SH-SY5Y (cell line): ENCODE results near the gene SEMA3F.

Experiments
- GATA2 ChIP-seq: IDR thresholded peaks from 2 replicates; pipeline ENCODE4 v1.6.1; 2011; ENCODE audit warnings: mild to moderate bottlenecking, low read depth, low read length
- GATA3 ChIP-seq: IDR thresholded peaks from 2 replicates; pipeline ENCODE4 v1.6.1; 2011; ENCODE audit warnings: low read depth, mild to moderate bottlenecking, low read length, moderate library complexity

SEMA3F gene

DNA sequence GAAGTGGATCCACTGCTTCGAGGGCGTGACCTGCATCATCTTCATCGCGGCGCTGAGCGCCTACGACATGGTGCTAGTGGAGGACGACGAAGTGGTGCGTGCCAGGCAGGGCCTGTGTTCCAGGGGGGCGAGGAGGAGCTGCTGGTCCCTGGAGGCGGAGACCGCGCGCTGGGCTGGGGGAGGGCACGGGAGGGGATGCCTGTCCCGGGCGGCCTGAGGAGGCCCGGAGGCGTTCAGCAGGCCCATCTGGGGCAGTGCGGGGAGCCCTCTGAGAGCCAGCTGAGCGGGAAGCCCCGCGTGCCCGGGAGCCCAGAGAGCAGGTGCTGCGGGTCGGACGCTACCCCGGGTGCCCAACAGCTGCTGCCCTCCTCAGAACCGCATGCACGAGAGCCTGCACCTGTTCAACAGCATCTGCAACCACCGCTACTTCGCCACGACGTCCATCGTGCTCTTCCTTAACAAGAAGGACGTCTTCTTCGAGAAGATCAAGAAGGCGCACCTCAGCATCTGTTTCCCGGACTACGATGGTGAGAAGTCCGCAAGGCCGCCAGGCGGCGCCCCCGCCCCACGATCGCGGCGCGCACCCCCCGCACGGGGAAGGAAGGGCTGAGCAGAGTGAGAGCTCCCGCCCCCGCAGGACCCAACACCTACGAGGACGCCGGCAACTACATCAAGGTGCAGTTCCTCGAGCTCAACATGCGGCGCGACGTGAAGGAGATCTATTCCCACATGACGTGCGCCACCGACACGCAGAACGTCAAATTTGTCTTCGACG is 39.2 kb downstream of the SEMA3F start:
- no peak for TF ChIP-seq GATA2
- TF ChIP-seq GATA3, result no peak

DNA sequence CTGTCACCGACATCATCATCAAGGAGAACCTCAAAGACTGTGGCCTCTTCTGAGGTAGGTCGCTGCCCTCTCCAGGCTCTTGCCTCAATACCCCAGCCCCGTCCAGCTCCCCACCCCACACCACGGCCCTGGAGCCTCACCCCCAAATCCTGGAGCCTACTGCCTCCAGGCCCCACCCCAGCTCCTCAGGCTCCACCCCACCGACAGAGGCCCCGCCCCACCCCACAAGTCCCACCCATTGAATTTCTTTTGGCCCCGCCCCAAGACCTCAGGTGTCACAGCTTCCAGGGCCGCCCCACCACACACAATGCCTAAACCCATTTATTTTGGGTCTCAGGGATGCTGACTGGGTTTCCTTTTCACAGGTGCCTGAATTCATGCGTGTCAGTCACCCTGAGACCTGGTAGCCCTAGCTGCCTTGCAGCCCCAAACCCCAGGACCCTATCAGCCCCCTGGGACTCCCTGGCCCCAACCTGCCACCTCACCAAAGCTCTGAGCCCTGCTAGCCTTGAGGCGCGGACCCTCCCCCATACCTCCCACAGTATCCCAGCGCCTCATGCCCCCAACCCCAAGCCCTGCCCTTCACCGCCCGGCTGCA is 39.9 kb downstream of the SEMA3F start:
- TF ChIP-seq GATA3 (no peak), GATA2 (no peak)

DNA sequence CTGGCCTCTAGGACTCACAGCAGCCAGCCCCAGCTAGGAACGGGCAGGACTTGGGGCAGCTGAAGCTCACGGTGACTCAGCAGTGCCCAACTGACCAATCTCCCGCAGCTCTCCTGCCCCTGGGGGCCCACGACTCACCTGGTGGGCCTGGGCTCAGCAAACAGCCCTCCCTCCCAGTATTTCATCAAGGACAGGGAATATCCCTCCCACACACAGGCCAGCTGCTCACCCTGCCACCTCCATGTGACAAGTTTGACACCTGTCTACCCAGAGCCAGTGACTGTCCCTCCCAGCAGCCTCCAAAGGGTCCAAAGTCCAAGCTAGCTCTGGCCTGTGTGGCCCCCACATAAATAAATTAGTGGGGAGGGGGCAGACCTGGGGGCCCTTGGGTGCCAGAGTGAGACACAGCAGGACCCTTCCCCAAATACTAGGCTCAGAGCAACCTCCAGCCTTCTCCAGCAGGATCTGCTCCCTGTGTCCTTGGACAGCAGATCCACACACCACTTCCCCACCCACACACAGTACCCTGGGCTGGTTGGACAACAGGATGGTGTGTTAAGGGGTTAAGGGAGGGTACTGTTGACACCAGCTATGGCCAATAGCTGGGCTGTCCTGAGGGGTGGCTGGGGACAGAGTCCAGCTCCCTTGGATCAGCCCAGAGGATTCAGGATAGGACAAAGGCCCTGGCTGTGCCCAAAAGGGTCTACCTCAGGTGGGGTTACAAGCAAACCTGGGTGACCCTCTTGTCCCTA is 40.6 kb downstream of the SEMA3F start:
- TF ChIP-seq GATA3 (no peak), GATA2 (no peak)

- TF ChIP-seq GATA2, result no peak
- TF ChIP-seq GATA3, result no peak
These were observed 41.2 kb downstream of the SEMA3F start for GRCh38 chr3:50196253-50196801.

GRCh38 chr3:50201573-50202315 is 46.6 kb downstream of the SEMA3F start:
- TF ChIP-seq GATA2, result no peak
- no peak for TF ChIP-seq GATA3

DNA sequence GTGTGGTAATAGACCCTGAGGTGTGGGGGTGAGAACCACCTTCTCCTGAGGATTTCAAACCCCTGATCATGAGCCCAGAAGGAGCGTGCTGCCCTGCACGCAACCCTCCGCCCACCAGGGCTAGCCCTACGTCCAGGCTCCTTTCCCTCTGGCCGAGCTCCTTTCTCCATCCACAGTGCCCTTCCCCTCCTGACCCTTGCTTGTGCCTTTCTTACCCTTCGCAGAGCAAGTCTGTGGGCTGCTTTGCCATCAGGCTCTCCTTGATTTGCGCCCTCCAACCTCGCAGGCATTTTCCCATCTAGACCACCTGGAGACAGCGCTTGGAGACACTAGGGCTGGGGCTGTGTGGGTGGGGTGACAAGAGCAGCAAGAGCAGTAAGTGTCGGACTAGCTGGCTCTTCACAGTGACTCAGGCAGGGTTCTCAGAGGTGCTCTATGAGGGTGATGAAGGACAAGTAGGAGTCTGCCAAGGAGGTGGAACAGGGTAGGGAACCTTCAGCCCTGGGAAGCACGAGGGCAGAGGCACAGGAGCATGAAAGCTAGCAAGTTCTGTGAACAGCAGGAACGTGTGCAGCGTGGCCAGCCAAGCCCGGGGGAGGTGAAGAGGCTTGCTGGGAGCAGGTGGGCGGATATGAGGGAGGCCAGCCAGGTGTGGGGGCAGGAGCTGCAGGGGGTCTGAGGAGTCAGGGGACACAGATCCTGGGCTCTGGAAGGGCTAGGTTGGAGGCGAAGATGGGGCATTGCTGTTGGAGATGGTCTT is 47.4 kb downstream of the SEMA3F start:
- no peak for TF ChIP-seq GATA3
- no peak for TF ChIP-seq GATA2

DNA sequence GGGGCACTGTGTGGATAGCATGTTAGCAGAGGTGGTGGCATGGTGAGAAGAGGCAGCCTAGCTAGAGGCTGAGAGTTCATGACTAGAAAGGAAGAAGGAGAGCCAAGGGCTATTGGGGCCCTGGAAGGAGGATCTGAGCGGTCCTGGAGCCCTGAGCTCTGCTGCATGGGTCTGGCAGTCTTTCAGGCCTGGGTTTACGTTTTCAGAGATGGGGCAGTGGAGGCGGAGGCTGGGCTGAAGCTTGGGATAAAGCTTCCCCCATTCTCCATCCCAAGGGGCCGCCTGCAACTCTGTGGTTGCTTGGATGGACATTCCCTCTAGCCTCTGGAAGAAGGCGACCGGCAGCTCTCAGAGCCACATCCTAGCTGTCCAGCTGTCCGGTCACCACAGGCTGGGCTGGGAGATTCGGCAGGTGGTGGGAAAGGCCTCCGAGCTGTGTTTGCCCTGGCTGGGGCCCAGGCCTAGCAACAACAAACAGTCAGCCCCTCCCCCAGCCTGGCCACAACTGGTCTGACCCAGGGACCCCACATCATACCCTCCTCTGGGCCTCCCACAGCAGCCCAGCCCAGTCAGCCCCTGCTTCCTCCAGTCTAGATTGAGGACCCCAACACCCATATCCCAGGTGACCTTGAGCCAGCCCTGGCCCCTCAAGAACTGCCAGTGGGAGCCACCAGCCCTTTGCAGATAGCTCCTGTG is 48.1 kb downstream of the SEMA3F start:
- no peak for TF ChIP-seq GATA3
- no peak for TF ChIP-seq GATA2

- TF ChIP-seq GATA3 (no peak), GATA2 (no peak)
These were observed 49.0 kb downstream of the SEMA3F start for GRCh38 chr3:50203809-50204803.

- TF ChIP-seq GATA3, result no peak
- TF ChIP-seq GATA2, result no peak
These were observed 49.8 kb downstream of the SEMA3F start, which contains the start of gene SLC38A3 for GRCh38 chr3:50204804-50205412. TSS of gene SLC38A3 (plus strand) at chr3:50205271. CDS start at chr3:50214200, 8,929 bp downstream.

- TF ChIP-seq GATA3 (no peak), GATA2 (no peak)
These were observed 50.5 kb downstream of the SEMA3F start for GRCh38 chr3:50205413-50206276.
